Fibroblast of lung (primary cell): ENCODE data around the gene ADAMTS3. TPM values are rescaled to one million over a fixed set of nuclear protein-coding genes. Genes with fewer than 3 reads are reported as not detected.
"Not testable (repeated sequence)": the region's sequence is repeated elsewhere in the genome, so short reads cannot be mapped to it uniquely, and the experiment has no call there.

Experiments
- DNase-seq, 2 donors: peaks; one replicate each; pipeline versions ENCODE4 v3.0.0 to v3.0.0-alpha.2; 2010; ENCODE audit warnings: low read depth in 2 of 2
- H2AFZ ChIP-seq: 2 replicates; pipeline ENCODE4 v1.5.1; 2012; ENCODE audit warnings: low read length, control low read depth, inconsistent platforms
- H3K27ac ChIP-seq: 2 replicates; pipeline ENCODE4 v1.5.1; 2011; ENCODE audit warnings: low read length, control low read depth; ENCODE audit not compliant: insufficient read depth
- H3K27me3 ChIP-seq: 2 replicates; pipeline ENCODE4 v1.5.1; 2011; ENCODE audit warnings: mild to moderate bottlenecking, low read length; ENCODE audit not compliant: control insufficient read depth, insufficient read depth
- H3K36me3 ChIP-seq: 2 replicates; pipeline ENCODE4 v1.5.1; 2011; ENCODE audit warnings: low read length; ENCODE audit not compliant: control insufficient read depth, insufficient read depth
- H3K4me1 ChIP-seq: 2 replicates; pipeline ENCODE4 v1.5.1; 2011; ENCODE audit warnings: low read length; ENCODE audit not compliant: control insufficient read depth, insufficient read depth; ENCODE audit errors: extremely low read depth
- H3K4me2 ChIP-seq: 2 replicates; pipeline ENCODE4 v1.5.1; 2011; ENCODE audit warnings: low read length, control low read depth; ENCODE audit not compliant: insufficient read depth; ENCODE audit errors: extremely low read depth
- H3K4me3 ChIP-seq, 4 experiments: fragments of 200-600 bp in 1 of 4; sonication (generic) in 1 of 4; replicated peaks in 1 of 4; 2 replicates each; pipeline ENCODE4 v1.5.1; 2011 to 2016; ENCODE audit warnings: low read length in 4 of 4, low read depth in 3 of 4, mild to moderate bottlenecking in 3 of 4, control low read depth in 2 of 4, inconsistent platforms in 1 of 4, mixed read lengths in 1 of 4; ENCODE audit not compliant: insufficient read depth in 1 of 4; ENCODE audit errors: control extremely low read depth in 1 of 4
- H3K79me2 ChIP-seq: 2 replicates; pipeline ENCODE4 v1.5.1; 2012; ENCODE audit warnings: mild to moderate bottlenecking, low read length, inconsistent platforms; ENCODE audit not compliant: control insufficient read depth, insufficient read depth
- H3K9ac ChIP-seq: 2 replicates; pipeline ENCODE4 v1.5.1; 2011; ENCODE audit warnings: mild to moderate bottlenecking, low read length, control low read depth; ENCODE audit not compliant: insufficient read depth
- H3K9me3 ChIP-seq: 2 replicates; pipeline ENCODE4 v1.5.1; 2012; ENCODE audit warnings: low read depth, low read length; ENCODE audit not compliant: control insufficient read depth, insufficient read depth
- H4K20me1 ChIP-seq: 2 replicates; pipeline ENCODE4 v1.5.1; 2011; ENCODE audit warnings: low read length; ENCODE audit not compliant: control insufficient read depth, insufficient read depth; ENCODE audit errors: extremely low read depth
- CTCF ChIP-seq, 2 donors: IDR thresholded peaks in 1 of 2; conservative IDR thresholded peaks in 1 of 2; 1 replicate in 1 of 2; 2 replicates in 1 of 2; pipeline ENCODE4 v1.5.1; 2011 to 2012; ENCODE audit warnings: low read length in 2 of 2, control low read depth in 1 of 2, inconsistent platforms in 1 of 2, low read depth in 1 of 2, mild to moderate bottlenecking in 1 of 2
- EZH2 ChIP-seq: IDR thresholded peaks from 2 replicates; pipeline ENCODE4 v1.5.1; 2012; ENCODE audit warnings: low read length, control low read depth, mild to moderate bottlenecking; ENCODE audit errors: missing control alignments
- polyA plus RNA-seq, 2 donors: library from polyadenylated mRNA; depleted of rRNA in 1 of 2; stranded (reverse) in 1 of 2; unstranded in 1 of 2; fragments of >200 nt; gene quantifications; 2 replicates each; pipeline ENCODE4 v1.2.1, GENCODE V29; 2011 to 2012; ENCODE audit warnings: missing spikeins in 1 of 2
- total RNA-seq: library from RNA; depleted of rRNA; stranded (reverse); fragments of >200 nt; gene quantifications from 2 replicates; pipeline ENCODE4 v1.2.1, GENCODE V29; 2014

The ADAMTS3 gene
- total and polyA plus RNA-seq, 2 donors (not counting 1 experiment from before 2014, with no cell fraction given) = 0.86 to 2.1 TPM

- H3K27me3 ChIP-seq = no peaks in the 10 kb centered on the region
- no peak for TF ChIP-seq CTCF (conservative IDR thresholded peaks at IDR 0.05 in 1 of 2, IDR thresholded peaks at IDR 0.05 in 1 of 2; ENCODE audit: low read depth in 1 of 2, low read length in 2 of 2)
- TF ChIP-seq EZH2 = no peak
- no peak for DNase-seq
- H3K27ac ChIP-seq = no peak overlapping the region
- H3K79me2 ChIP-seq = no peaks in the 10 kb centered on the region
- H3K4me1 ChIP-seq = no peaks in the 10 kb centered on the region
- H4K20me1 ChIP-seq = no peaks in the 10 kb centered on the region
- no peaks in the 10 kb centered on the region for H3K9me3 ChIP-seq
- H3K4me2 ChIP-seq = no peak overlapping the region
- H3K36me3 ChIP-seq = no peaks in the 10 kb centered on the region
- no peak overlapping the region for H3K4me3 ChIP-seq
- H2AFZ ChIP-seq = no peak overlapping the region
- H3K9ac ChIP-seq = no peak overlapping the region
Measured at GRCh38 chr4:72427057-72427456, 142.0 kb downstream of the ADAMTS3 start.

- not testable (repeated sequence) for H3K4me3 ChIP-seq, H3K79me2 ChIP-seq, H3K36me3 ChIP-seq, H2AFZ ChIP-seq, H3K9me3 ChIP-seq, H4K20me1 ChIP-seq, H3K4me1 ChIP-seq, H3K9ac ChIP-seq, DNase-seq, H3K4me2 ChIP-seq, H3K27me3 ChIP-seq, H3K27ac ChIP-seq
Measured at GRCh38 chr4:72425908-72426307, 143.1 kb downstream of the ADAMTS3 start.

GRCh38 chr4:72424006-72424405 lies 145.0 kb downstream of the ADAMTS3 start:
- no peak overlapping the region for H3K4me3 ChIP-seq

GRCh38 chr4:72422416-72422815 lies 146.6 kb downstream of the ADAMTS3 start:
- H3K4me2 ChIP-seq = no peak overlapping the region
- no peak overlapping the region for H3K27ac ChIP-seq
- no peaks in the 10 kb centered on the region for H3K79me2 ChIP-seq
- H3K27me3 ChIP-seq = no peaks in the 10 kb centered on the region
- no peaks in the 10 kb centered on the region for H3K9me3 ChIP-seq
- no peak for DNase-seq
- H3K4me1 ChIP-seq = no peaks in the 10 kb centered on the region
- H3K4me3 ChIP-seq = no peak overlapping the region
- no peaks in the 10 kb centered on the region for H4K20me1 ChIP-seq
- H3K9ac ChIP-seq = no peak overlapping the region
- H2AFZ ChIP-seq = no peak overlapping the region
- H3K36me3 ChIP-seq = no peaks in the 10 kb centered on the region
- TF ChIP-seq EZH2 = no peak
- no peak for TF ChIP-seq CTCF (conservative IDR thresholded peaks at IDR 0.05 in 1 of 2, IDR thresholded peaks at IDR 0.05 in 1 of 2; ENCODE audit: low read depth in 1 of 2, low read length in 2 of 2)

More at GRCh38 chr4:72424006-72424405, 145.0 kb downstream of the ADAMTS3 start:
- H3K79me2 ChIP-seq = no peaks in the 10 kb centered on the region
- H4K20me1 ChIP-seq = no peaks in the 10 kb centered on the region
- no peaks in the 10 kb centered on the region for H3K9me3 ChIP-seq
- no peak overlapping the region for H2AFZ ChIP-seq
- TF ChIP-seq EZH2 = no peak
- no peak overlapping the region for H3K27ac ChIP-seq
- no peak overlapping the region for H3K9ac ChIP-seq
- H3K4me2 ChIP-seq = no peak overlapping the region
- no peaks in the 10 kb centered on the region for H3K36me3 ChIP-seq
- no peak for DNase-seq
- H3K27me3 ChIP-seq = no peaks in the 10 kb centered on the region
- H3K4me1 ChIP-seq = no peaks in the 10 kb centered on the region
